ENCODE results near the gene CBFA2T3.

- TF ChIP-seq, protein P1, sequence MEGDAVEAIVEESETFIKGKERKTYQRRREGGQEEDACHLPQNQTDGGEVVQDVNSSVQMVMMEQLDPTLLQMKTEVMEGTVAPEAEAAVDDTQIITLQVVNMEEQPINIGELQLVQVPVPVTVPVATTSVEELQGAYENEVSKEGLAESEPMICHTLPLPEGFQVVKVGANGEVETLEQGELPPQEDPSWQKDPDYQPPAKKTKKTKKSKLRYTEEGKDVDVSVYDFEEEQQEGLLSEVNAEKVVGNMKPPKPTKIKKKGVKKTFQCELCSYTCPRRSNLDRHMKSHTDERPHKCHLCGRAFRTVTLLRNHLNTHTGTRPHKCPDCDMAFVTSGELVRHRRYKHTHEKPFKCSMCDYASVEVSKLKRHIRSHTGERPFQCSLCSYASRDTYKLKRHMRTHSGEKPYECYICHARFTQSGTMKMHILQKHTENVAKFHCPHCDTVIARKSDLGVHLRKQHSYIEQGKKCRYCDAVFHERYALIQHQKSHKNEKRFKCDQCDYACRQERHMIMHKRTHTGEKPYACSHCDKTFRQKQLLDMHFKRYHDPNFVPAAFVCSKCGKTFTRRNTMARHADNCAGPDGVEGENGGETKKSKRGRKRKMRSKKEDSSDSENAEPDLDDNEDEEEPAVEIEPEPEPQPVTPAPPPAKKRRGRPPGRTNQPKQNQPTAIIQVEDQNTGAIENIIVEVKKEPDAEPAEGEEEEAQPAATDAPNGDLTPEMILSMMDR (IDR thresholded peaks at IDR 0.05; ENCODE audit: insufficient read depth, low read length): no peak
- no peak for TF ChIP-seq POLR2AphosphoS5 (IDR thresholded peaks at IDR 0.05; ENCODE audit: low read depth)
These were observed 141.2 kb downstream of the CBFA2T3 start for GRCh38 chr16:88835818-88836217.

Data from HL-60 (cell line).